GM04504 (cell line): ENCODE data around the gene DPP9.
A peak's percentile ranks its signal among the peaks of the same experiment; 100 is the strongest.
"Not testable (repeated sequence)": the region's sequence is repeated elsewhere in the genome, so short reads cannot be mapped to it uniquely, and the experiment has no call there.

Experiments used
- DNase-seq: peaks from one replicate; pipeline ENCODE4 v3.0.0-alpha.2; 2012; ENCODE audit warnings: low read depth

The DPP9 gene

DNA sequence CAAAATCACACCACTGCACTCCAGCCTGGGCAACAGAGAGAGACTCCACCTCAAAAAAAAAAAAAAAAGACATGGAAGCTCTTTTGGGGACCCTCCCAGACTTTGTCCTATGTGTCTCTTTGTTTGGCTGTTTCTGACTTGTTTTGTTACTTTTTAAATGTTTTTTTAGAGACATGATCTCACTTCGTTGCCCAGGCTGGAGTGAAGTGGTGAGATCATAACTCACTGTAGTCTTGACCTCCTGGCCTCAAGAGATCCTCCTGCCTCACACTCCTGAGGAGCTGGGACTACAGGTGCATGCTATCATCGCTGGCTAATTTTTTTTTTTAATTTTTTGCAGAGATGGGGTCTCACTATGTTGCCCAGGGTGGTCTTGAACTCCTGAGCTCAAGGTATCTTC is 16.4 kb upstream of the DPP9 start:
- no peak for DNase-seq

DNA sequence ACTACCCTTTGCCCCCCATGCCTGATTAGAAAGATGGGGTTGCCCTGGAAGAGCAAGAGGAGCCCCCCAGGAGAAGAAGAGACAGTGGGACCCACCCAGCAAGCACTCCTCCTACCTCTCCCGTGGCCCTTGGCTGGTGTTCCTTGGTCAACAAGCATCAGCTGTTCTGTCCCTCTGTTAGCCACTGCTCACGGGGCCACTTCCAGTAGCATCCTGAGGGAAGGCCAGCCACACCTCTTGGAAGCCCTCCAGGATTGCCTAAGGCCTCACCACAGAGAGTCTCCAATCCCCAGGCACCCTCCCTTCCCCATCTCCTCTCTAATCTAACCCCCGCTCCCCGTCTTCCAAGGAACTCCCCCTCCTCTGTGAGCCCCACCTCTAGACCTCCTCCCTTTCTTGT is 15.1 kb upstream of the DPP9 start:
- no peak for DNase-seq

DNA sequence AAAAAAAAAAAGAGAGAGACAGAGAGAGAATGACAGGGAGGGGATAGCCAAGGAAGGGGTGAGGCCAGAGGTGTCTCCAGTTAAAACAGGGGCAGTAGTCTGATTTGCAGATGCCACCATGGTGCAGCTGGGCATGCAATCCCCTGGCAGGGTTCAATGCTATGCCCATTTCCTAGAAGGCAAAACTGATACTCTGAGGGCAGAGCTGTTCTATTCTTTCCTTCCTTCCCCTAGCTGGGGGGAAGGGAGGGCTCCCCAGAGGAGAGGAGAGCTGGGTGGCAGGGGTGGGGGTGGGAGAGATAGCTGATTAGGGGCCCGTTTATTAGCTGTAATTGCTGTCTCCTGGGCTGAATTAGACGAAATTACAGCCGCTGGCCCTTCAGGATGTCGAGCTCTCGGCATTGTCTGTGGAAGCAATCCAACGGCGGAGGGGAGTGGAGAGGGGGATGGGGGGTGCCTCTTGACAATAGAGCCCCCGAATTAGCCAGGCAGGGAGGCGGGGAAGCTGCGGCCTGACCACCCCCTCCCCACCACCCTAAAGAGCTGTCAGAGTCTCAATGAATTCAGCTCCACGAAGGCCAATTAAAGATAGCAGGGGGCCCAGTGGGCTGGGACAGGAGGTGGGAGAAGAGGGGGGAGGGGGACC is 14.4 kb upstream of the DPP9 start:
- no peak for DNase-seq

DNA sequence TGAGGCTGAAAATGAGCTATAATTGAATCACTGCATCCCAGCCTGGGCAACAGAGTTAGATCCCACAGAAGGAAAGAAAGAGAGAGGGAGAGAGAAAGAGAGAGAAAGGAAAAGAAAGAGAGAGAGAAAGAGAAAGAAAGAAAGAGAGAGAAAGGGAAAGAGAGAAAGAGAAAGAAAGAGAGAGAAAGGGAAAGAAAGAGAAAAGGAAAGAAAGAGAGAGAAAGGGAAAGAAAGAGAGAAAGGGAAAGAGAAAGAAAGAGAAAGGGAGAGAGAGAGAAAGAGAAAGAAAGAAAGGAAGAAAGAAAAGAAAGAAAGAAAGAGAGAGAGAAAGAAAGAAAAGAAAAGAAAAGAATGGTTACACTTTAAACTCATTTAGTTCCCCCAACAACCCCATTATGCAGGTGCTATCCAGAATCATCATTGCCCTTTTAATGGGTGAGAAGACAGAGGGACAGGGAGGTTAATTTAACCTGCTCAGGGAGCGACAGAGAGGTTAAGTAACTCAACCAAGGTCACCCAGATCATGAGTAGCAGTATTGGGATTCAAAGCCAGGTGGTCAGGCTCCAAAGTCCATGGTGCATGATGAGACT is 10.2 kb upstream of the DPP9 start:
- no peak for DNase-seq

DNA sequence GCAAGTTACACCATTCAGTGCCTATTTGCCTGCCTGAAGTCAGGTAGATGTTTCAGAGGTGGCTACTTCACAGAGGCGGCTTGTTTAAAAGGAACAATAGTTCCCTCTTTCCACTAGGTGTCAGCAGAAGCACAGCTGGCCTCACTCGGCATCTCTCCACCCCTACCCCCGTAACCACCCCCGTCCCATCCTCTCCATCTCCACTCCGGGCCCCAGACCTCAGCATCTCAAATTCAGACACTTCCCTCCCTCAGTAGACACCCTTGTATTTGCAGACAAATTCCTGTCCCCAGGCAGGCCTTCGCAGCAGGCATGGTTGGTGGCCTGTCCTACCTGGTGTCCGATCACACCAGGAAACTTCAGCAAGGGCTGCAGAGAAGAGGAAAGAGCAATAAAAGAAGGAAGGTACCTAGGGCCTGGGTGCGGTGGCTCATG is 9.1 kb upstream of the DPP9 start:
- DNase-seq, result no peak

DNA sequence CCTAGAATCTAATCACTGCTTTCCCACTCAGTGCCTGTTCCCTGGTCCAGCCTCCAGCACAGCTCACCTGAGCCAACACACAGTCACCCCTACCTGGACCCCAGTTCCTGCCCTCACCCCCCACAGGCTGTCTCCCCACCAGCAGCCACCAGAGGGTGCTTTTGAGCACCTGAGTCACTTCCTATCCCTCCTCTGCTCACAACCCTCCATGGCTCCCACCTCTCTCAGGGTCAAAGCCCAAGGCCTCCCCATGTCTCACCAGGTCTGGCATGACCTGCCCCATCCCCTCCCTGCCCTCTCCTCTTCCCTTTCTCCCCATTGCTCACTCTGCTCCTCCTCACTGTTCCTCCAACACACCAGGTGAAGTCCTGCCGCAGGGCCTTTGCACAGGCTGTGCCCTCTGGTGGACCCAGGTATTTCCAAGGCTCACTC is 7.1 kb upstream of the DPP9 start:
- no peak for DNase-seq

DNA sequence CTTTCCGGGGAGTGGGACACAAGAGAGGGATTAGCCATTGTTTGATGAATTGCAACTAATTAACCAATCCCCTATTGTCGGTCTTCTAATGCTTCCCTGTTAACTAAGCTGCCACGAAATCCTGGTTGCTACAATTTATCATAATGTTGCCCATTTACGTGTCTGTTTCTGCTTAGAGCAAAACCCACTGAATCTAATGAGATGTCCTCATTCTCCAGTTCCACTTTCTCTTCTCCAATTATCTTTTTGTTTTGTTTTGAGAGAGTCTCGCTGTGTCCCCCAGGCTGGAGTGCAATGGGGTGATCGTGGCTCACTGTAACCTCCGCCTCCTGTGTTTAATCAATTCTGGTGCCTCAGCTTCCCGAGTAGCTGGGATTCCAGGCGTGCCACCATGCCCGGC is 5.2 kb upstream of the DPP9 start:
- no peak for DNase-seq

DNA sequence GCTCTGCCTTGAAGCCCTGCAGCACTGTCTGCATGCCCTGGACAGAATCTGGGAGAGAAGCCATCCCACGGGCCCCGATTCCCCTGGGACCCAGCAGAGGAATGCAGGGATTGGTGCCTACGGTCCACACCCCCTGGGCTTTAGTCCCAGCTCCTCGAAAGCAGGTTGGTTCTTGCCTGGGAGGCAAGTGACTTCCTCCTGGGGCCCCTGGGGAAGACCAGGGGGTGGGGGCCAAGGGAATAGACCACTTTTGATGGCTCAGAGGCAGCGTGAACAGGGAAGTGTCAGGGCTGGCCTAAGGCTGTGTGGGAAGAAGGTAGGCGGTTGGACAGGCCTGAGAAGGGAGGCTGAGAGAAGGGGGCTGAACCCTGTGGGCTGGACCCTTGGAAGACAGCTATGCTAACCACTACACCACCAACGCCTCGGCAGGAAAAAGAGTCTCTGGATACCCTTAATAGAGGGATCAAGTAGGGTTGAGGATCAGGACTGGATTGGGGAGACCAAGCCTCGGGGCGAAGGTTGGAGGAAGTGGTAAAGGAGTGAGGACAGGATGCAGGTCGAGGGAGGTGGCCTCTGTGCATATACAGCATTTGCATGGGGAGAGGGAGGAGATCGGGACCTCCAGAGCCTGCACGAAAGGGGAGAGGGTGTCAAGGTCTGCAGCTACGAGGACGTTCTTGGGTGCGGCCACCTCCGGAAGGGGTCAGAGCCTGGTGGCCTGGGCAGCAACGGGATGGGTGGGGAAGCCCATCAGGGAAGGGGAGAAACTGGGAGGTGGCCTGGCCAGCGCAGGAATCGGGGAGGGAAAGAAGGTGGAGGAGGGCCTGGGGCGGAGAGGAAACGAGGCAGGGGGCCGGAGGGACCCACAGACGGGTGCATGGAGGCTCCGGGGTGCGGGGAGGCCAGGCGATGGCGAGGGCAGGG is 709 bp downstream of the DPP9 start:
- peak; percentile 69 for DNase-seq

DNA sequence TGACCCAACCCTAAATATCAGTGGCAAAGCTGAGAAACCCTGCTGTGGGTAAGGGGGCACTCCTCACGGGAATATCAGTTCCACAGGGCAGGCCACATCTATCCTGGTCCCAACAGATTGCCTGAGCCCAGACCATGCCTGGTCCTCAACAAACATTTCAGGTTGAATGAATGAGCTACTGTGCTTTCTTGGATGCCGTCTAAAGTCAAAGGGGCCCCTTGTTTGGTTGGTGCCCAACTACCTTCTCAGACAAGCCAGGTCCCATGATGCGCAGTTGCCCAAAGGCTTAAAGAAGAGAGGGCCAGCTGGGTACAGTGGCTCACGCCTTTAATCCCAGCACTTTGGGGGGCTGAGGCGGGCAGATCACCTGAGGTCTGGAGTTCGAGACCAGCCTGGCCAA is 2.4 kb downstream of the DPP9 start:
- no peak for DNase-seq

DNA sequence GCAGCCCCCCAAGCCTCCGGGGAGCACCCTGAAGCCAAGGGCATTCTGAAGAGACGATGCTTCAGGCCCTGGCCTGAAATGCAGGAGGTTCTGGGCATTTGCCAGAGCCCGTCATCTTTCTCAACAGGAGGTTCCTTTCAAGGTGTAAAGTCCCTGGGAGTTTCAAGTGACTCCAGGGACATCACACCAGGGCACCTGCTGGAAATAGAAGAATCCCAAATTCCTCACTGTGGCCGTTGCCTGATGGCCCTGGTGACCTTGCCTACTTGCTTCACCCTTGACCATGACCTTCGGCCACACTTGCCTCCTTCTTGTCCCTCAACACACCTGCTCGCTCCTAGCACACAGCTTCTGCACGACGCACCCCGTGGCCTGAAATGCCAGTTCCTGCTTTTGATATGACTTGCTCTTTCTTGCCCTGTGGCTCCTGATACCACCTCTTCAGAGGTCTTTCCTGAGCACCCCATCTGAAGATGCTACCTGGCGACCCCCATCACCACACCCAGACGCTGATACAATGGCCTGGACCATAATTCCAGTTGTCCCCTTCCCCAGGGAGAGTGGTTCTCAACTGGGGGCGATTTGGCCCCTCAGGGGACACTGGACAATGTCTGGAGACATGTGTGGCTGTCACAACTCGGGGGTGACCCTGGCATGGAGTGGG is 3.5 kb downstream of the DPP9 start:
- no peak for DNase-seq

DNA sequence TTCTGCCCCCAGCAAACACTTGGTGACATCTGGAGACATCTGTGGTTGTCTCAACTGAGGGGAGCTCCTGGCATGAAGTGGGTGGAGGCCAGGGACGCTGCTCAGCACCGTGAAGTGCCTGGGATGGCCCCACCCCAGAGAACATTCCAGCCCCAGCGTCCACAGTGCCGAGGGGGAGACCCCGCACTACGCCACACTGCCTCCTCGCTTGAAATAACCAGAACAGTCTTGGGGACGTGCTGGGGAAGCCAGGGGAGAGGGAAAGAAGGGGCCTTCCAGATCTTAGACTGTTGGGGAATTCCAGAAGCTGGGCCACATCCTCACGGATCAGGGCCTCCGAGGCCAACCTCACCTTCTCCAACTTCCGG is 4.2 kb downstream of the DPP9 start:
- no peak for DNase-seq

DNA sequence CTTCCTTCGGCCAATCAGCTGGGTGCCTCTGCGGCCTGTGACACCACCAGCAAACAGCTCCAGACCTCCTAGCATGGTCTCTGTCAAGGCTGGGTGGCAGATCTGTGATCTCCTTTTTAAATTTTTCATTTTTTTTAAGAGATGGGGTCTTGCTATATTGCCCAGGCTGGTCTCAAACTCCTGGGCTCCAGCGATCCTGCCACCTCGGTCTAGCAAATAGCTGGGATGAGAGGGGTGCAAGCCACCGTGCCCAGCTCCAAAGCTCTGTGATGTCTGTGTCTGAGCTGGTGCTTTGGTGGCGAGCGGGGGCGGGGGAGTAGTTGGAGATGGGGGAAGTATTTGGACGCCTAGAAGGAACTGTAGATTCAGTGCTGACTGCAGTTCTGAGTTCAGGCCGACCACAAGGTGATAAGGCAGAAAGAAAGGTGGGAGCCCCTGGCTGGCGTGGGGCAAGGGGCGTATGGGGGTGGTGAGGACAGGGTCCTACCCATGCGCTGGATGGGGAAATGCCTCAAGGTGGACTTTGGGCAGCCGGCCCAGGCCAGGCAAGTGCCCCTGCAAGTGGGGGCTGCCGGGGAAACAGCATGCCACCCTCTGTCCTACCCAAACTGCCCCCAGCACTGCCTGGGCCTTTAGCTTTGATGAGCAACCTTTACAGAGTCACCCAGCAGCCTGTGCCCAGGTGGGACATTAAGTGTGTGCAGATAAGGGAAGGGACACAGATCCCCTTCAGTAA is 5.5 kb downstream of the DPP9 start:
- DNase-seq, result no peak

DNA sequence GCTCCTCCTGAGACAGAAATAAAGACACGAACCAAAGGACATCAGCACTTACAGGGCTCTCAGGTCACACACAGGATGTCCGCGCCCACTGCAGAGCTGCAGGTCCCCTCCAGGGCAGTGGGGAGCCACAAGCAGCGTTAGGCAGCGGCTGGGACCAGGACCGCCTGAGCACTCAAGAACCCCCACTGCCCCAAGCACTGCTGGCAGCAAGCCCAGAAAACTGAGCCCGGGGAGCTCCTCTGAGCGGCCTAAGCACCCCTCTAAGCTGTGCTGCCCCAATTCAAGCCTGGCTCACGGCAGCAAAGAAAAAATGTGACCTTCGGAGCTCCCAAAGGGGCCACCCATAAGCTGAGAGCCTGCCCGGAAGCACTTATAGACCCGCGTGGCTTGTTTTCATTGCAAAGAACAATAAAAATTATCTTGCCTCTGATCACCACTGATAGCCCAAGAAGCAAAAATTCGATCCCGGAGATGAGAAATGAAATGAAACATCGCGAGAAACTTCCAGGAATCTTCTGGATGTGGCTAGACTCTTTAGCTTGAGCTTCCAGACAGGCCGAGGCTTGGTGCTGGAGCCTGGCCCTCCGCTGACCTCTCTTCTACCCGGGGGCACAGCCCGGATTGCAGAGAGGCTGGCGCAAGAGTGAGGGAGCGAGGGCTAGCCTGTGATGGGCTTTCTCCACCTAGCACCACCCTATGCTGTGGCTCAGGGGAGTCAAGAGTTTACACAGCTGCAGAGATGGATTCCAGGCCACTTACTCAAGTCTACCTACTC is 6.3 kb downstream of the DPP9 start:
- no peak for DNase-seq

DNA sequence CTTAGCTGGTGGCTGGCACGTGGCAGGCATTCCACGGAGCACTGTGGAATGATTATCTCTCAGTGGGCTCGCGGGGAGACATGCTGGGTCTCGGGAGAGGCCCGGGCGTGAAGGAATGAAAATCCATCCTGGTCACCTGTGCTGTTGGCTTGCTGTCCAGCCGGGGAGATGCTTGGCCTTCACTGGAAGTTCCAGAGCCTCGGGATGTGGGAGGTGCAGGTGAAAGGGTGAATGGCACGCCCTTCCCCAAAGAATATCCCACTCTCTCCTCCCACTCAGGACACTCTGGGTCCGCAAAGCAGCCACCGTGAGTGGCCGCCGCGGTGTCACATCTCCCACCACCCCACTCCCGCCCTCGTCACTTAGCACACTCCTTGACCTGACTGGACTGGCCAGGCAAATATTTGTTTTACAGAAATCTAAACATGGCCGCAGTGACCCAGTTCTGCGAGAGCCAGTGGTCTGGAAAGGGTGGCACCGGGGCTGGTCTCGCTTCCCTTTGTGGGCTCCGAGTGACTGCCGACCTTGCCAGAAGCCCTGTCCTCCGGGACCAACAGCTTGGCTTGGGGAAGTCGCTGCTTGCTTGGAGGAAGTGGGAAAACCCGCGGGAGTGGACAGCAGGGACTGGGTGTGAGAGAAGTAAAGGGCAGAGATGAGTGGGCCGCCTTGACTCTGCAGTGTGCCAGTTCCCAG is 8.0 kb downstream of the DPP9 start:
- DNase-seq, result no peak

DNA sequence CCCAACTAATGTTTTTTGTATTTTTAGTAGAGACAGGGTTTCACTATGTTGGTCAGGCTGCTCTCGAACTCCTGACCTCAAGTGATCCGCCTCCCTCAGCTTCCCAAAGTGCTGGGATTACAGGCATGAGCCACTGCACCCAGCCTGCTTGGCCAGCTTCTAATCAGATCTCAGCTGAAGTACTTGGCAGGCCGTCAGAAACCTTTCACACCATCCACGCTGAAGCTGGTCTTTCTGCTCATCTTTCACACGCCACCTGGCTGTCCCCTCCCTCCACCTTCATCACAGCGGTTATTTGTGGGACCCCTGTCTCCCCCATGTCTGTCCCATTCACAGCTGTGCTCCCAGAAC is 8.5 kb downstream of the DPP9 start:
- not testable (repeated sequence) for DNase-seq

DNA sequence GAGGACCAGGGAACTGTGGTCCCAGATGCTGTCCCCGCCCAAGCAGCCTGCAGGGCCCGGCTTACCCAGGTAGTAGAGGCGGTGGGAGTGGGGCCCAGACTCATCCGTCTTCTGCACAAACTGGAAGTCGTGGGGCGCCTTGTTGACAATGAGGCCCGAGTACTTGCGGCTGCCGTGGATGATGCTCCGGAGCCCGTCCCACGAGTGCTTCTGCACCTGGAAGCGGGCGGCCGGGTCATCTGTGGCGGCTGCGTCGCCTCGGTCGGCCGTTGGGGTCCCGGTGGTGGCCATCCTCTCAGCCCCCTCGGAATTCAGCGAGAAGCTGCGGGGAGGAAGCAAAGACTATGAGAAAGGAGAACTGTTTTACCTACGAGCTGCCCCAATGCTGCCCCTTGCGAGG is 9.6 kb downstream of the DPP9 start:
- no peak for DNase-seq

DNA sequence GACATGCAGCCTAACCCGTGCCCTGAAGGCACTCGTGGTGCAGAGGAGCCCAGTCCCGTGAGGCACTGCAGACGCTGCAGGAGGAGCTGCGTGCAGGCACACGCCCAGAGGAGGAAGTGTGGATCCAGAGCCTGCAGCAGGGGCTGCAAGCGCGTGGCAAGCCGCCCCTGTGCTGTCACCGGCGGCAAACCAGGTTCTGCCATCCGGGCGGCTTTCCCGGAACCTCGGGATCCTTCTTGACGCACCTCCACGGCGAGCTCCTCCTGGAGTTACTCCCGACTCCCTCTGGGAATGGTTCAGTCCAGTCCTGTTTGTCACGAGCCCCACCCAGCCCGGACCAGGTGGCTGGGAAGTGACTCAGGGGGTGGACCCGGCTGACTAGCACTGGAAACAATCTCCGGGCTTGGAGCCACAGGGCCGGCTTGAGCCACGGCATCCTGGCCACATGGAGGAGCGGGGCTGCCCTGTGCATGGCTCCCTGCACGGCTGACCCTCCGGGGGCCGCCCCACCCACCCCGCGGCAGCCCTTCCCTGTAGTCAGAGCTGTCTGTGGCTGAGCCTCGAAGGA is 10.2 kb downstream of the DPP9 start:
- DNase-seq, result peak; percentile 98

DNA sequence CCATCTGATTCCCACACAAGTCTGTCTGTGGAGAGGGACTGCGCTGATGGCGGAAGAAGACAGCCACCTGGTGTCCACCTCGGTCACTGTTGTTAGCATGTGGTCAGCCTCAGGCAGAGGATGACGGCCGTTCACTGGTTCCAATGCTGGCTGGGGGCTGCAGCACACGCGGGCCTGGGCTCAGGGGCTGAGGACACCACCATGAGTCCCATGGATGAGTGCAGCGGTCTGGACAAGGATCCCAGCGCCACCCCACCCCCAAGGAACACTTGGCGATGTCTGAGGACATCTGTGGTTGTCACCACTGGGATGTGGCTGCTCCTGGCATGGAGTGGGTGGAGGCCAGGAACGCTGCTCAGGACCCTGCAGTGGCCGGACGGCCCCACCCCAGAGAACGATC is 10.9 kb downstream of the DPP9 start:
- DNase-seq, result no peak

DNA sequence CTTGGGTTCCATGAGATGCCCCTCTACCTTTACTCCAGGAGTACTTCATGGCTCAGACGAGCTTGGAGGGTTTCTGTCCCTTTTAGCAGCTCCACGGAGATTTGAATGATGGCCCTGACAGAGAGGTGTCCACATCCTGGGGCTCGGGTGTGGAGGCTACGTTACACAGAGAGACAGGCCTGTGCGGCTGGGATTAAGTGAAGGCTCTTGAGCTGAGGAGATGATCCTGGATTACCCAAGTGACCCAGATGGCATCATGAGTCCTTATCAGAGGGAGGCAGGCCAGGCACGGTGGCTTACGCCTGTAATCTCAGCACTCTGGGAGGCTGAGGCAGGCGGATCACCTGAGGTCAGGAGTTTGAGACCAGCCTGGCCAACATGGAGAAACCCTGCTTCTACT is 12.4 kb downstream of the DPP9 start:
- no peak for DNase-seq

DNA sequence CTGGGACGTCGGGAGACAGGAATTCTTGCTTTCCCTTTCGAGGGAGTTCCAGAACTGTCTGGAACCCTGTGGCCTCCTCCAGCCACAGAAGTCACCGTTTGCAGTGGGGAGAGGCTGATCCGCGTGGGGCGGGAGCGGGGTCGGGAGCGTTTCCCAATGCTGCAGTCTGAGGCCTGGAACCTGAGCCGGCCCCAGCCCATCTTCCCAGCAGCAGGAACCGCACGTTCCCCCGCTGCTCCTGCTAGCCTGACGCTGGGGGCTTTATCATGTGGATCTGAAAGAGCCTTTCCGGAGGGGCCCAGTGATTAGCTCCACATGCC is 13.4 kb downstream of the DPP9 start:
- no peak for DNase-seq
